Measurements from ENCODE around the gene LRSAM1.

The LRSAM1 gene

DNA sequence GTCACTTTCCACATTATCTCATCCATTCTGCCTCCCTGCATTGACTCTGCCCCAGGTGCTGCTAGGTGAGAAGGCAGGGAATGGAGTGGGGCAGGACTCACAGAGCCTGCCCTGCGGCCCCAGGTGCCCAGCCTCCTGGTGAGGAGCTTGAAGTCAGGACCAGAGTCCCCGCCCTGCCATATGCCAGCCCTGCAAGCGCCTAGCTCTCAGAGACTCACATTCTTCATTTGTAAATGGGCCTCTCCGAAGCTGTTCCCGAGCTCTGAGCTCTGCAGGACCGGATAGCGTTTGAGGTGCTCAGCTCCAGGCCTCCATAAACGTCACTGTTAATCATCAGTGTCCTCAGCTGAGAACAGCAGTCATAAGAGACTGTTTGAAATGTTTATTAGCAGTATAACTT is 85.7 kb downstream of the LRSAM1 start:
- Histone ChIP-seq H2BK12ac (ENCODE audit: low read length) (no peak overlapping the region), H3K4me3 (ENCODE audit: low read length in 2 of 2) (no peak overlapping the region), H3K27me3 (ENCODE audit: control insufficient read depth in 3 of 3, insufficient read depth in 3 of 3, low read depth in 1 of 3, low read length in 3 of 3) (no peaks in the 10 kb centered on the region), H2BK120ac (ENCODE audit: low read depth, low read length) (no peak overlapping the region), H3K14ac (ENCODE audit: low read length) (no peak overlapping the region), H3K9ac (ENCODE audit: low read depth, low read length, poor library complexity) (no peak overlapping the region), H3K36me3 (replicated peaks in 1 of 2; ENCODE audit: control insufficient read depth in 2 of 2, insufficient read depth in 2 of 2, low read length in 2 of 2) (no peaks in the 10 kb centered on the region), H3K79me1 (ENCODE audit: low read depth, low read length) (peaks cover 14% of the 10 kb centered on the region), H2AK5ac (ENCODE audit: low read depth, low read length) (peak overlapping the region; percentile 96), H3K4me1 (ENCODE audit: control insufficient read depth in 2 of 2, insufficient read depth in 1 of 2, low read depth in 1 of 2, low read length in 2 of 2) (peaks cover 0 to 2% of the 10 kb centered on the region in 2 donors), H3K27ac (replicated peaks; ENCODE audit: low read length) (no peak overlapping the region), H4K91ac (ENCODE audit: low read depth, low read length, poor library complexity) (no peak overlapping the region), H3K23ac (ENCODE audit: low read depth, low read length, poor library complexity) (peak overlapping the region; percentile 25), H2BK5ac (ENCODE audit: low read length) (no peak overlapping the region), H4K8ac (ENCODE audit: low read depth, low read length) (no peak overlapping the region), H2BK15ac (ENCODE audit: low read length) (no peak overlapping the region), H3K4ac (ENCODE audit: low read length) (no peak overlapping the region), H3K9me3 (replicated peaks in 1 of 2; ENCODE audit: control insufficient read depth in 2 of 2, insufficient read depth in 1 of 2, low read depth in 1 of 2, low read length in 2 of 2) (no peaks in the 10 kb centered on the region), H3K18ac (ENCODE audit: low read length) (peak overlapping the region; percentile 41), H3K4me2 (ENCODE audit: insufficient read depth, low read length, poor library complexity, severe bottlenecking) (no peak overlapping the region), H2AFZ (ENCODE audit: low read length) (no peak overlapping the region)
- DNase-seq (ENCODE audit: low spot score): no peak
- no CpG with 5 or more reads among the region's 8 CpGs for WGBS, 2 donors (ENCODE audit: extremely low coverage in 2 of 2, insufficient read length in 2 of 2, insufficient replicate concordance in 1 of 2)

DNA sequence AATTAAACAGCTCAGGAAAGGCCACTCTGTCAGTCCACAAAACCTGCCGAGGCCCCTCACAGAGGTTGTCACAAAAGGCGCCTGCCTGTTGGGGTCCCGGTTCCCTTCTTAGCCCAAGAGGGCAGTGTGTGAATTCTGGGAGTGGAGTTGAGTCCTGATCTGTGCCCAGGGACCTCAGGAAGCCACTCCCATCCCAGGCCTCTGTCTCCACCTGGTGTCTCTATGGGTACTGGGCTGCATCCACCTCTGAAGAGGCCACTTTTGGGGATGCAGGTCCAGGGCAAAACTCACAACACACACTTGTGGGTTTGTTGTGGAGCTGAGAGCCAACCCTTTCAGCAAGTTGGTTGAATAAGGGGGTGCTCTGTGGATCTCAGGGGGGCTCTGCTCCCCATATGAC is 86.5 kb downstream of the LRSAM1 start:
- Histone ChIP-seq H3K18ac (ENCODE audit: low read length) (no peak overlapping the region), H3K9me3 (replicated peaks in 1 of 2; ENCODE audit: control insufficient read depth in 2 of 2, insufficient read depth in 1 of 2, low read depth in 1 of 2, low read length in 2 of 2) (no peaks in the 10 kb centered on the region), H3K4me2 (ENCODE audit: insufficient read depth, low read length, poor library complexity, severe bottlenecking) (no peak overlapping the region), H2AK5ac (ENCODE audit: low read depth, low read length) (no peak overlapping the region), H3K27ac (replicated peaks; ENCODE audit: low read length) (no peak overlapping the region), H3K79me1 (ENCODE audit: low read depth, low read length) (peaks cover 17% of the 10 kb centered on the region), H3K23ac (ENCODE audit: low read depth, low read length, poor library complexity) (no peak overlapping the region), H3K27me3 (ENCODE audit: control insufficient read depth in 3 of 3, insufficient read depth in 3 of 3, low read depth in 1 of 3, low read length in 3 of 3) (no peaks in the 10 kb centered on the region), H2BK5ac (ENCODE audit: low read length) (no peak overlapping the region), H3K4ac (ENCODE audit: low read length) (no peak overlapping the region), H3K14ac (ENCODE audit: low read length) (no peak overlapping the region), H2AFZ (ENCODE audit: low read length) (no peak overlapping the region), H3K9ac (ENCODE audit: low read depth, low read length, poor library complexity) (no peak overlapping the region), H4K8ac (ENCODE audit: low read depth, low read length) (no peak overlapping the region), H3K4me3 (ENCODE audit: low read length in 2 of 2) (no peak overlapping the region), H3K4me1 (ENCODE audit: control insufficient read depth in 2 of 2, insufficient read depth in 1 of 2, low read depth in 1 of 2, low read length in 2 of 2) (peaks cover 0 to 2% of the 10 kb centered on the region in 2 donors), H2BK120ac (ENCODE audit: low read depth, low read length) (no peak overlapping the region), H3K36me3 (replicated peaks in 1 of 2; ENCODE audit: control insufficient read depth in 2 of 2, insufficient read depth in 2 of 2, low read length in 2 of 2) (no peaks in the 10 kb centered on the region), H2BK15ac (ENCODE audit: low read length) (no peak overlapping the region), H2BK12ac (ENCODE audit: low read length) (no peak overlapping the region), H4K91ac (ENCODE audit: low read depth, low read length, poor library complexity) (no peak overlapping the region)
- WGBS, 2 donors (ENCODE audit: extremely low coverage in 2 of 2, insufficient read length in 2 of 2, insufficient replicate concordance in 1 of 2): no CpG with 5 or more reads among the region's 3 CpGs
- no peak for DNase-seq (ENCODE audit: low spot score)

DNA sequence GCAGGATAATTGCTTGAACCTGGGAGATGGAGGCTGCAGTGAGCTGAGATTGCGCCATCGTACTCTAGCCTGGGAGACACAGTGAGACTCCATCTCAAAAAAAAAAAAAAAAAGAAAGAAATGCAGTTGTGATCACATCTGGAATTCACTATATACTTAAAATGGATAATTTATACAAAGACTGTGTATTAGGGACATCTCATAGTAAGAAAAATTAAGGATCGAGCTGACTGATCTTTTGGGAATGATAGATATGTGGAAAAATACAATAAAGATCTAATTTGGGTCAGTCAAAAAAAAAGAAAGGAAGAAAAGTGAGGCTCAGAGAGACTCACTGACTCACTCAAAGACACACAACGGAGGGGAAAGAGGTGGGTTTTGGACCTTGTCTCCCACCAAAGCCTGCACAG is 87.5 kb downstream of the LRSAM1 start:
- Histone ChIP-seq H3K9me3 (replicated peaks in 1 of 2; ENCODE audit: control insufficient read depth in 2 of 2, insufficient read depth in 1 of 2, low read depth in 1 of 2, low read length in 2 of 2) (no peaks in the 10 kb centered on the region), H3K27ac (replicated peaks; ENCODE audit: low read length) (no peak overlapping the region), H2BK15ac (ENCODE audit: low read length) (no peak overlapping the region), H3K27me3 (ENCODE audit: control insufficient read depth in 3 of 3, insufficient read depth in 3 of 3, low read depth in 1 of 3, low read length in 3 of 3) (no peaks in the 10 kb centered on the region), H2BK12ac (ENCODE audit: low read length) (no peak overlapping the region), H3K4me3 (ENCODE audit: low read length in 2 of 2) (no peak overlapping the region), H3K36me3 (replicated peaks in 1 of 2; ENCODE audit: control insufficient read depth in 2 of 2, insufficient read depth in 2 of 2, low read length in 2 of 2) (no peaks in the 10 kb centered on the region), H4K8ac (ENCODE audit: low read depth, low read length) (no peak overlapping the region), H2BK120ac (ENCODE audit: low read depth, low read length) (no peak overlapping the region), H3K9ac (ENCODE audit: low read depth, low read length, poor library complexity) (no peak overlapping the region), H2AK5ac (ENCODE audit: low read depth, low read length) (no peak overlapping the region), H3K18ac (ENCODE audit: low read length) (no peak overlapping the region), H3K79me1 (ENCODE audit: low read depth, low read length) (peaks cover 17% of the 10 kb centered on the region), H2AFZ (ENCODE audit: low read length) (no peak overlapping the region), H3K23ac (ENCODE audit: low read depth, low read length, poor library complexity) (no peak overlapping the region), H4K91ac (ENCODE audit: low read depth, low read length, poor library complexity) (no peak overlapping the region), H3K4me1 (ENCODE audit: control insufficient read depth in 2 of 2, insufficient read depth in 1 of 2, low read depth in 1 of 2, low read length in 2 of 2) (peaks cover 0 to 3% of the 10 kb centered on the region in 2 donors), H3K4ac (ENCODE audit: low read length) (no peak overlapping the region), H2BK5ac (ENCODE audit: low read length) (no peak overlapping the region), H3K14ac (ENCODE audit: low read length) (no peak overlapping the region), H3K4me2 (ENCODE audit: insufficient read depth, low read length, poor library complexity, severe bottlenecking) (no peak overlapping the region)
- no peak for DNase-seq (ENCODE audit: low spot score)
- WGBS, 2 donors (ENCODE audit: extremely low coverage in 2 of 2, insufficient read length in 2 of 2, insufficient replicate concordance in 1 of 2): no CpG with 5 or more reads among the region's 4 CpGs

DNA sequence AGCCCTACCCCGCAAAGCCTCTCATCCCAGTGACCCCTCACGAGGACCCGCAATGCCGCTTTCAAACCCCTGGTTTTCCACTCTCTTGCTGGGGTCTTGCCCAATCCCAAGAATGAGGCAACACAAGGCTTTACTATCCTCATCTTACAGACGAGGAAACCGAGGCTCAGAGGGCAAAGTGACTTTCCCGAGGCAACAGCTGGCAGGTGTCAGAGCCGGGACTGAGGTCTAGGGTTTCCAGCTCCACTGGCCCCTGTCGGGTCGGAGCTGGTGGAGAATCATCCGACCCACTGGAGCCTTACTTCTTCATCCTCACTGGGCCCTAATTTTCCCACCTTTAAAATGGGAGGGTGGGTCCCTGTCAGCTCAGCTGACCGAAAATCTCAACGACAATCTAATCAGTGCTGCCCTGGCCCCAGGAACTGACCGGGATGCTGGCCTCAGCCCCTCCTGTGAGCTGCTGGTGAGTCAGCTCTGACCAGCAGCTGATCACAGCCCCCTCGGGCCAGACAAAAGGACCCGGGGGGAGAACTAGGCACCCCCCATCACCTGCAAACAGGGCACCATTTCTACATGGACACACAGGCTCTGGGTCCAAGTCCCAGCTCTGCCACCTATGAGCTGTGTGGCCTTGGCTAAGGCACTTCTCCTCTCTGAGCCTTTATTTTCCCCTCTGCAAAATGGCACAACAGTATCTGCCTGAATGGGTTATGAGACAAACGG is 88.1 kb downstream of the LRSAM1 start:
- Histone ChIP-seq H3K14ac (ENCODE audit: low read length) (no peak overlapping the region), H3K9ac (ENCODE audit: low read depth, low read length, poor library complexity) (no peak overlapping the region), H3K9me3 (replicated peaks in 1 of 2; ENCODE audit: control insufficient read depth in 2 of 2, insufficient read depth in 1 of 2, low read depth in 1 of 2, low read length in 2 of 2) (no peaks in the 10 kb centered on the region), H4K91ac (ENCODE audit: low read depth, low read length, poor library complexity) (no peak overlapping the region), H4K8ac (ENCODE audit: low read depth, low read length) (no peak overlapping the region), H2BK12ac (ENCODE audit: low read length) (no peak overlapping the region), H2BK15ac (ENCODE audit: low read length) (peak overlapping the region; percentile 57), H3K4me1 (ENCODE audit: control insufficient read depth in 2 of 2, insufficient read depth in 1 of 2, low read depth in 1 of 2, low read length in 2 of 2) (peaks cover 0 to 3% of the 10 kb centered on the region in 2 donors), H3K27me3 (ENCODE audit: control insufficient read depth in 3 of 3, insufficient read depth in 3 of 3, low read depth in 1 of 3, low read length in 3 of 3) (no peaks in the 10 kb centered on the region), H3K23ac (ENCODE audit: low read depth, low read length, poor library complexity) (no peak overlapping the region), H3K4me2 (ENCODE audit: insufficient read depth, low read length, poor library complexity, severe bottlenecking) (no peak overlapping the region), H2AFZ (ENCODE audit: low read length) (no peak overlapping the region), H3K4ac (ENCODE audit: low read length) (no peak overlapping the region), H3K4me3 (ENCODE audit: low read length in 2 of 2) (no peak overlapping the region), H3K18ac (ENCODE audit: low read length) (peak overlapping the region; percentile 8), H2BK120ac (ENCODE audit: low read depth, low read length) (no peak overlapping the region), H2AK5ac (ENCODE audit: low read depth, low read length) (peak overlapping the region; percentile 33), H3K27ac (replicated peaks; ENCODE audit: low read length) (no peak overlapping the region), H3K36me3 (replicated peaks in 1 of 2; ENCODE audit: control insufficient read depth in 2 of 2, insufficient read depth in 2 of 2, low read length in 2 of 2) (no peaks in the 10 kb centered on the region), H3K79me1 (ENCODE audit: low read depth, low read length) (peaks cover 17% of the 10 kb centered on the region), H2BK5ac (ENCODE audit: low read length) (peak overlapping the region; percentile 20)
- WGBS, 2 donors (ENCODE audit: extremely low coverage in 2 of 2, insufficient read length in 2 of 2, insufficient replicate concordance in 1 of 2): no CpG with 5 or more reads among the region's 17 CpGs
- DNase-seq (ENCODE audit: low spot score): no peak

Data from neuronal stem cell (in vitro differentiated cells).